Measurements from ENCODE around the gene BGLAP.
A peak's percentile ranks its signal among the peaks of the same experiment; 100 is the strongest.

BGLAP gene

GRCh38 chr1:156281693-156282478, 39.9 kb downstream of the BGLAP start:
- TF ChIP-seq CTCF (IDR thresholded peaks at IDR 0.05; ENCODE audit: low read depth, low read length, missing control alignments): no peak
- no peak for DNase-seq (ENCODE audit: low read depth)
- peak overlapping the region; percentile 97 for H3K4me3 ChIP-seq (ENCODE audit: low read depth, low read length)

- no peak for TF ChIP-seq CTCF (IDR thresholded peaks at IDR 0.05; ENCODE audit: low read depth, low read length, missing control alignments)
- peak; percentile 97 for DNase-seq (ENCODE audit: low read depth)
- H3K4me3 ChIP-seq (ENCODE audit: low read depth, low read length): peak within 1 kb of the TSS; percentile 97
These were observed 40.7 kb downstream of the BGLAP start, which contains the start of gene SMG5 for GRCh38 chr1:156282479-156283222. SMG5 (minus strand) TSS chr1:156282825; CDS start chr1:156282680, 145 bp downstream.

- no peak for DNase-seq (ENCODE audit: low read depth)
- H3K4me3 ChIP-seq (ENCODE audit: low read depth, low read length): peak overlapping the region; percentile 97
- no peak for TF ChIP-seq CTCF (IDR thresholded peaks at IDR 0.05; ENCODE audit: low read depth, low read length, missing control alignments)
These were observed 41.5 kb downstream of the BGLAP start for GRCh38 chr1:156283521-156283920.

- no peak for TF ChIP-seq CTCF (IDR thresholded peaks at IDR 0.05; ENCODE audit: low read depth, low read length, missing control alignments)
- peak within 1 kb of the TSS; percentile 97 for H3K4me3 ChIP-seq (ENCODE audit: low read depth, low read length)
- no peak for DNase-seq (ENCODE audit: low read depth)
These were observed 42.1 kb downstream of the BGLAP start, which contains the start of gene TMEM79 for GRCh38 chr1:156284112-156284511. TMEM79 (plus strand) TSS chr1:156284325; CDS start chr1:156285227, 902 bp downstream.

- DNase-seq (ENCODE audit: low read depth): no peak
- no peak overlapping the region for H3K4me3 ChIP-seq (ENCODE audit: low read depth, low read length)
- TF ChIP-seq CTCF (IDR thresholded peaks at IDR 0.05; ENCODE audit: low read depth, low read length, missing control alignments): no peak
These were observed 42.8 kb downstream of the BGLAP start for GRCh38 chr1:156284757-156285156.

- no peak for TF ChIP-seq CTCF (IDR thresholded peaks at IDR 0.05; ENCODE audit: low read depth, low read length, missing control alignments)
- H3K4me3 ChIP-seq (ENCODE audit: low read depth, low read length): no peak overlapping the region
- DNase-seq (ENCODE audit: low read depth): no peak
These were observed 43.5 kb downstream of the BGLAP start for GRCh38 chr1:156285437-156285836.

All from GM12864 (cell line).